Myocyte (in vitro differentiated cells): Measurements from ENCODE around the gene DGKE. TPM values are rescaled to one million over a fixed set of nuclear protein-coding genes. Genes with fewer than 3 reads are reported as not detected.

Experiments used
- DNase-seq: peaks from one replicate; pipeline ENCODE4 v3.0.0-alpha.2; 2012; ENCODE audit warnings: low read depth
- total RNA-seq: library from RNA; depleted of rRNA; stranded (reverse); fragments of >200 nt; gene quantifications from 2 replicates; pipeline ENCODE4 v1.2.3, GENCODE V29; 2014

DGKE gene
- total RNA-seq, 1 donor from 2014 or later = 3.1 TPM

DNA sequence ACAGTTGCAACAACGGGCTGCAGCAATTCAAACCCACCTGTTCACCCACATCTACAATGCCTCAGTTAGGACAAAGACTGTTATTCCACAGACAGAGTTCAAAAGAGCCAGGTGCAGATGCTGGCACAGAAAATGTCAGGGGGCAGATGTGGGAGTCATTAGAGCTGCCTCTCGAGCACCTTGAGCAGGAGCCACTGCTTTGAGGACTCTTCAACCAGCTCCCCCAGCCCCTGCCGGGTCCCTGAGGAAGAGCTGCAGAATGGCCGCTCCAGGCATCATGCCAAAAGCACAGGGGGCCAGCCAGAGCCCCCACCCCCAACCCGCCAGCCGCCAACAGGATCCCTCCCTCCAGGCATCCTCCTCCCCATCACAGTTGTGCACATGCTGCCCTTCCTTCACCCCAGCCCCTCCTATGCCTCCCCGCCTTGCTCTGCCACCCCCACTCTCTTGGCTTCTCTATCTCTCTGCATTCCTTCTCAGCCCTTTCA is 21.0 kb upstream of the DGKE start:
- no peak for DNase-seq

DNA sequence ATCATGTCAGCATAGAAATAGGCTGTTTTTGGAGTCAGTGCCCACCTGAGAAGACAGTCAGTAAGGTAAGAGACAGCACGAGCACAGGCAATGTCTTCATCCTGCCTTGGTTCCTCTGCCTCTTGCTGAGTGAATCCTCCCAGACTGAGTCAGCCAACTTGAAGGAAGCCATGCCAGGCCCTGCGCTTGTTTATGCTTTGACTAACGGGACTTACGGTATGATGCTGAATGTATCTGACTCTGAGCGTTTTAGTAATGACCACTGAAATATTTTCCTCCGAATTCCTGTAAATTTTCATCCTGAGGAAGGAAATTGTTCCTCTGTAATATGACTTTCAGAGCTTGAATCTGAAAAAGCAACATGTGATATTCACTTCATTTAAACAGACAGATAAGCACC is 18.2 kb upstream of the DGKE start:
- DNase-seq = no peak

DNA sequence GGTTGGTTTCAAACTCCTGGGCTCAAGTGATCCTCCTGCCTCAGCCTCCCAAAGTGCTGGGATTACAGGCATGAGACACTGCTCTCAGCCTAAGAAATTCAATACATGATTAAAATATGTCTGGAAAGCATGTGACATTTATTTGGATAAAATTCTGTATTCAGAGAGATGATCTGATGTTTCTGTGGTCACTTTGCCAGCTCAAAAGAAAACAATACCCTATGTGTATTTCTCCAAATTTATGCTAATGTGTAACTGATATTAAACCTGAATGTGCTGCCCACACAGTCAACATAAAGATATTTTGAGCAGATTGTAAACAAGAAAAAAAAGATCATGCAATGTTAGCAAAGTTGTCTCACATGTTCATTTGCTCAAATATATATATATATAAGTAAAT is 16.9 kb upstream of the DGKE start:
- no peak for DNase-seq

DNA sequence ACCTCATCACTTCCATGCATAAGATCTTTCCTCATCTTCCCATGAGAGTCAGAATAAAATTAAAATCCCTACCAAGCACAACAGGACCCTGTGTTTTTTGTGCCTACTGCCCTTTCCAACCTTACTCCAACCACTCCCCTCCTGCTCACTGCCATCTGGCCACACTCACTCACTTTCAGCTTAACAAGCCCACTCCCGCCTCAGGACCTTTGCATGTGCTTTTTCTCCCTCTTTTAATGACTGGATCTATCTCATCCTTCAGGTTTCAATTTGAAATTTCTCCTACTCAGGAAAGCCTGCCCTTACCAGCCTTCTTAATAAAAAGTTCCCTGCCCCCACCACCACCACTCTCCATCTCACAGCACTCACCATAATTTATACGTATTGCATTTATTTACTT is 14.9 kb upstream of the DGKE start:
- DNase-seq = no peak

DNA sequence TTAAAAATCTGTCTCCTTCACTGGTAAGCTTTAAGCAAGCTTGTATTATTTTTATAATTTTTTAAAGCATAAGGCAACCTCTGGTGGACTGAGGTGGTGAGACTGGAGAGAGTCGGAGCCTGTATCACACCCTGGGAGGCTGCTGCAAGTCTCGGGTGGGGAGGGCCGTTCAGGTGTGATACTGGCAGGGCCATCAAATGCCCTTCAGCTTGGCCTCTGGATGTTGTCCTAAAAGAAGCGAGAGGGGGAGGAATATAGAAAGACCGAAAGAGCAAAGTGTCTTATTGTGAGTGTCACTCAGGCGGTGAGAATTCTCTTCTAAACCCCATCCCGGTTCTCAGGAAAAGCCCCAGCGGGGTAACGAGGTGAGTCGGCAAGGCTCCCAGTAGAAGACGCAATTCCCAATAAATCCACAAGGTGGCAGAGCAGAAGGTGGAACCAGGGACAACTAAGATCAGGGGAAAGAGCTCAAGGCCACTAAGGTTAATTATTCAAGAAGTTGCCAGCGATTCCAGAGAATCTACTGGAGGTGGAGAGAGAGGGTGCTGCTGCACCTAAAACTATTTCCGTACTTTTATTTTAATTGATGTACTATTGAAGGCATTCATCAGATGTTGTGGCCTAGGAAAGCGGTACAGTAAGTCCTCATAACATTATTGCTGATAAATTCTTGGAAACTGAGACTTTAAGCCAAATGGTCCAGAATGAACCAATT is 14.4 kb upstream of the DGKE start:
- DNase-seq = peak; percentile 78

DNA sequence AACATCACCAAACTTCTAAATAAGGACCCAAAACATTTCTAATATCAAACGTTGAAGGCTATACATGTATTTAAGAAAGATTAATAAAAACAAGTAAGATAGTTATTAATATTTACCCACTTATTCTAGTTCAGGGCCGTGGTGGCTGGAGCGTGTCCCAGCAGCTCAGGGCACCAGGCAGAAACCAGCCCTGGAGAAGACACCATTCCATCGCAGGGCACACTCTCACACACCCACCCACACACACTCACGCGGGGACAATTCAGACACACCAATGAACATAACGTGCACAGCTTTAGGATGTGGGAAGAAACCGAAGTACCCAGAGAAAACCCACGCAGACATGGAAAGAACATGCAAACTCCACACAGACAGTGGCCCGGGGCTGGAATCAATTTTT is 13.7 kb upstream of the DGKE start:
- no peak for DNase-seq

DNA sequence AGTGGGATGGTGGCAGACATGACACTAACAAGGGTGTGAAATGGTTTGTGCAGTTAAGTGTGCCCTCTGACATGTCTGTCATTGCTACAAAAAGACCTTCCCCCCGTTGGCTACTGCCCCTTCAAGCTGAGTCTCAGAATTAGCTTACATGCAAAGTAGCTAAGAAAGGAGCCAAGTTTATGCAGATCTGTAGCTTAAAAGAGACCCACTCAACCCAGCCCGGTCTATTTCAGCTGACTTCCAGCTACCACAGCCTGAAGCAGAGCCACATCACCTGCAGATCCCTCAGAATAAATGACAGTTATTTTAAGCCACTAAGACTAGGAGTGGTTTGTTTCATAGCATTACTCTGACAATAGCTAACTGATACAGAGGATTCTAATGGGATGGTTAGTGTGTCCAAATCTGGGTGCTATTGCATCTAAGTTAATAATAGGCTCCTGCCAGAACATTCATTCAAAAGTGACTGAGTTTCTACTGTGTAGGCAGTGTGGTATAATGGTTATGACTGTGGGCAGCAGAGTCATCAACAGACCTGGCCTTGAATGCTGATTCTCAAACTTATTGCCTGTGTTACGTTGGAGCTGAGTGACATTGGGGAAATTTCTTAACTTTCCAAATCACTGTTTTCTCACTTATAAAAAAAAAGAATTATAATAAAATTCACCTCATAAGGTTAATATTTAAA is 12.0 kb upstream of the DGKE start:
- DNase-seq = no peak

DNA sequence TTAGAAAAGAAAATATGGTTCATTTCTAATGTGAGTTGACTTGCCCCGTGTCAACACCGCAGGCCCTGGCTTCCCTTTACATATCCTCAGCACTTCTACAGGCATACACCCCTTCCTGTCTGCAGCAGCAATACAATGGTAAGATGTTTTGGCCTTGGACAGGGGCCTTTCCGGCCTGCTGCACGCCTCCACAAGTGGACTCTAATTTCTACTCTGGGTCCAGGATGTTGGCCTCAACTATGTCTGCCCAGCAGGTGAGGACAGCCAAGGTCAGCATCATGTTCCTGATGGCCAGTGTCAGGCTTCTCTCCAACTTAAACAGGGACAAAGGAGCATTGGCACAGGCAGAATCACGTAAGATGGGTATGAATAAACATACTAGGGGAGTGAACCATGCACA is 11.2 kb upstream of the DGKE start:
- no peak for DNase-seq

DNA sequence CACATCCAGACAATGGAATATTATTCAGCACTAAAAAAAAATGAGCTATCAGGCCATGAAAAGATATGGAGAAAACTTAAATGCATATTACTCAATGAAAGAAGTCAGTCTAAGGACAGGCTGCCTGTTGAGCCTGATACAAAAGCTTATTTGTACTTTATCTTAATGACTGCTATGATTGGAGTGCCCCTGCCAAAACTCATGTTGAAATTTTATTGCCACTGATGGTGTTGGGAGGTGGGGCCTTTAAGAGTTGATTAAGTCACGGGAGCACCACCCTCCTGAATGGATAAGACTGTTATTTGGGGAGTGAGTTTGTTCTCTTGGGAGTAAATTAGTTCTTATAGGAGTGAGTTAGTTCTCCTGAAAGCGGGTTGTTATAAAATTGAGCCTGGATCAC is 10.1 kb upstream of the DGKE start:
- no peak for DNase-seq

DNA sequence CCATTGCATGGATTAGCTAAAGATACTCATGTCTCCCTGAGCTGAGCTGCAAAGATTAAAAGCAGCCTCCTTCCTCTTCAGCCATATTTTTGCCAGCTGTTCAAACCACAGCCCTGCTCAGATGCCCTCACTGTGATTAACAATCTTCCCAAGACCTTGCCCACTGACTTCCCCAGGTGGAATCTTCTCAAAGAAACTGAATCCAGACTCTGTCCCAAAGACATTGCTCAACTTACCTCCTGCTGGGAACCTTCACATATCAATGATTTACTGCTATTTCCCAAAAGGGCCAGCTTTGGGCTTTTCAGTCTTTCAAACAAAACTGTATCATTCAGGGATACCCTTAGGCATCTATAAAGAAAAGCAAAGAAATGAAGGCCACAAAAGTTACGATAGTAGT is 9.4 kb upstream of the DGKE start:
- DNase-seq = peak; percentile 58

DNA sequence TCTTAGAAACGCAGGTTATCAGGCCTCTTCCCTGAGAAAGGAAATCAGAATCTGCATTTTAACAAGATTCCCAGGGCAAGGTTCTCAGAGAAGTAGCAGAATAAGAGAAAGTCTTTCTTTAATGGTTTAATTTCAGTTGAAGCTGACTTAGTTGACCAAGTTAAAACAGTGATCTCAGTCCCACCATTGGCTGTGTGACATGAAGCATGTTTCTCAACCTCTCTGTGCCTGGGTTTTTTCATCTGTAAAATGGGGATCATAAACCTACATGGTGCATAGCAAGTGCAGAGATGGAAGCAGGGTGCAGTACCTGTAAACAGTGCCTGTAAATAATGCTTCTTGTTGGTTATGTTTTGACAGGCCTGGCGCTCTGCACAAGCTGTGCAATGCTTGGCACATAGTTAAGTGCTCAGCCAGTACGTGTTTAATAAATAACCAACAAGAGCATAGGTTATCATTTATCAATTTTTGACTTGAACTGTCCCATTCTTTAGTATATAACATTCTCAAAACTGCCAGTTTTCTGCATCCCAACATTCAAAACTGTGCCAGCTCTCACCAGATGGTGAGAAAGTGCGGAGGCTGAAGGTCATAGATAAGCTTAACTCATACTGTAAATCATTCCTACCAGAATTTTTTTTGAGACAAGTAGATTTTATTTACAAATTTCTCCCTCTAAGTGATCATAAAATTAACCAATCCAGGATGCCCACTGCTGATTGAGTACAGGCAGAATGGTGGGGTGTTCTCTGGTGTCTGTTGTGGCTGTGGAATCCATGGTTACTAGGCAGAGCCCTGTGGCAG is 7.1 kb upstream of the DGKE start:
- no peak for DNase-seq

DNA sequence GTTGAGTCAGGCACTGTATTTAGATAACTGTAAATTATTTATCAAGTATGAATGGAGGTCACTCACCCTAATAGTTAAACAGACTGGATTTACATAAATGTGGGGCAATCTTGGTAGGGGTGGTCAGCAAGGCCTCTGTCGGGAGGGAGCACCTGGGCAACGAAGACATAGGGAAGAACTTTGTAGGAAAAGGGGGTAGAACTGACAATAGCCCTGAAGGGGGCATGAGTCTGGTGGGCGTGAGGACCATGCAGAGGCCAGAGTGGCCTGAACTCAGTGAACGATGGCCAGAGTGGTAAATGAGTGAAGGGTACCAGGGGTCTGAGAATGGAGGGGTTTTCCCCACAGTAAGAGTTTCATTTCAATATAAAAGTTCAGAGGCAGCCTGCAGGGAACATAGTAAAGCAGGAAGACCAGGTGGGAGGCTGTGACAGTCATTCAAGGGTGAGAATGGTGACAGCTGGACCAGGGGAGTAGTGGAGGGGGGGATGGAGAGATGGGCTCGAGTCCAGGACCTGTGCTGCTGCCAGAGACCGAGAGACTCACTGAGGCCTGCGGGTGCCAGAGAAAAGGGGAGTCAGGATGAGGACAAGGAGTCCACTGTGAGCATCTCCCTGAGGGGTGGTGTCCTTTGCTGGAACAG is 3.1 kb upstream of the DGKE start:
- no peak for DNase-seq

DNA sequence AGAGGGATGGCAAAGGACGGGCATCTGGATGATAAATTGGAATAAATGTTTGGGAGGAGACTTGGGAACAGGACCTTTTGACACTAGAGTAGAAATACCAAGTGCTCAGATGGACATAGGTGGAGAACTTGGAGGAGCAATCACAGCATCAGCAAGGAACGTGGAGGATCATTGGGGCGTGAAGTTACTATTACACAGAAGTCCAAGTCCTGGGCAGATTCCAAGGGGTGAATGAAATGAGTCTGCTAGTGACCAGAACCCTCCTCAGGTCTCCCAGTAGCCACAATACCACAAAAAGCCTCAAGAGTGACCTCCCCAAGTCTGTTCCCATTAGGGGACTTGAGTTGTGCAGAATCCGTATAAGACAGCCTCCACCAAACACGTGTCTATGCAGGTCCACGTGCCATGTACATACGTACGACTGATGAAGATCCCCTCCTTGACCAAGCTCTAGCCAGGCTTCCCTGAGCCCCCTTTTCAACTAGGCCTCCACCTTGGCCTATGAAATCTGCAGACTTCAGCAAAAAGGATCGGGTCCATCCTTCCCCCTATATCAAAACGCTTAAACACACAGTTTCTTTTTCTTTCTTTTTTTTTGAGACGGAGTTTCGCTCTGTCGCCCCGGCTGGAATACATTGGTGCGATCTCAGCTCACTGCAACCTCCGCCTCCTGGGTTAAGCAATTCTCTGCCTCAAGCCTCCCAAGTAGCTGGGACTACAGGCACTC is 2.4 kb upstream of the DGKE start:
- no peak for DNase-seq

DNA sequence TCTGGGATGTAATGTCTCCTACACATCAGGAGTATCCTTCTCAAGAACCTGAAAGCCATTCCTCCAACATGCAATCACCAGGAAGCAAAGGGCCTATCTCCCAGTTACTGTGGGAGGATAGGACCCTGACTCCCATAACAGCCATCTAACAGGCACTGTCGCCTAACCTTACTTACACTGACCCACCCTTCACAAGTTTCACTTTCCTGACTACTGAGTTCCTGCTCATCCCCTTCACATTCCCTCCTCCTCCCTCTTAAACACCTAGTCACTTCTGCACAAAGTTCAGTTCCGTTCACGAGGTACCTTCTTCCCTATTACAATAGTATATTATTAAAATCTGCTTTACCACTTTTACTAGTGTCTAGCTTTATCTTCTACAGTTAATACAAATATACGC is 1.5 kb upstream of the DGKE start:
- DNase-seq = no peak

DNA sequence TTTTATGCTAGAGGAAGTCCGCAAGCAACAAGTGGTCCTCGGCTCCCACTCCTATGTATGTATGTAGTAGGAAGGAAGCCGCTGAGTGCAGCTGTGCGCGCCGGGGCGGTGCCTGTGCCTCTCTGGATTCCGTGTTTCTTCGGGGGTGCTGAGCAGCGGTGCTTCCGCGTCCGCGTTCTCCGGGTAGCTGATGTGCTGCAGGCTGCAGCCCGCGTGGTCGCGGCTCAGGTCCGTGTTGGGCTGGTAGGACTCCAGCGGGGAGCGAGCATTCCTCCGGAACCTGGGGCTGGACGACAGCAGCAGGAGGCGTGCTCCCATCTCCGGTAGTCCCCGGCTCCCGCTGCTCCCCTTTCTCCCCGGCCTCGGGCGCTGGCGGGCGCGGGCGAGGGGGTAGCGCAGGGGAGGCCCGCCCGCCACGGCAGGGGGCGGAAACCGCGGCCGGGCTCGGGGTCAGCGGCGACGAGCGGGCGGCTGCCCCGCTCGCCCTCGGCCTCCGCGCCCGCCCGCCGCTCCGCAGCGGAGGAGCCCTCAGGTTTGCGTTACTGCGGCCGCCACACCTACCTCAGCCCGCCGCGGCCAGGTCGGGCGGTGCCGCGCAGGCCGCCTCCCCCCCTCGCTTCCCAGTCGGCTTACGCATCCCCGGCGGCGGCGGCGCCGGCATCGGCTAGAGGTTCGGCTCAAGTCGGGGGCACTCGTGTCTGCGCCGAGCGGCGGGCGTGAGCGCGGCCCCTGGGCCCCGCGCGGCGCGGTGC is 718 bp upstream of the DGKE start:
- DNase-seq = peak; percentile 51

DNA sequence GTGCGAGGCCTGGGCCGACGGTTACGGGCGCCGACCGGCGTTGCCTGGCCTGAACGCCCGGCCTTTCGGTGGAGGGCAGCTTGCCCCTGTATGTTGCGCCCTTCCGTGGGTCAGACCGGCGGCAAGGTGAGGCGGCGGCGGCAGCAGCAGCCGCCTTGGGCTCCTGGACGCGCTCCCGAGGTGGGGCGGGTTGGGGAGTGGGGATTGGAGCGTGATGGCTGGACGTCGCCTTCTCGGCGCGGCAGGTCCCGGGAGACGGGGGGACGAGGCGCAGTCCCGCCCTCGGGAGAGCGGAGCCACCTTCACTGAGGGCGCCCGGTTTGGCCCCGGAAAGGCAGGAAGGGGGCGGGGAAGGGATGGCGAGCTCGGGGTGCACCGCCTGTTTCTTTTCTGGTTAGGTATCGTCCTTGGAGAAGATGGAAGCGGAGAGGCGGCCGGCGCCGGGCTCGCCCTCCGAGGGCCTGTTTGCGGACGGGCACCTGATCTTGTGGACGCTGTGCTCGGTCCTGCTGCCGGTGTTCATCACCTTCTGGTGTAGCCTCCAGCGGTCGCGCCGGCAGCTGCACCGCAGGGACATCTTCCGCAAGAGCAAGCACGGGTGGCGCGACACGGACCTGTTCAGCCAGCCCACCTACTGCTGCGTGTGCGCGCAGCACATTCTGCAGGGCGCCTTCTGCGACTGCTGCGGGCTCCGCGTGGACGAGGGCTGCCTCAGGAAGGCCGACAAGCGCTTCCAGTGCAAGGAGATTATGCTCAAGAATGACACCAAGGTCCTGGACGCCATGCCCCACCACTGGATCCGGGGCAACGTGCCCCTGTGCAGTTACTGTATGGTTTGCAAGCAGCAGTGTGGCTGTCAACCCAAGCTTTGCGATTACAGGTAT is 671 bp downstream of the DGKE start:
- no peak for DNase-seq

DNA sequence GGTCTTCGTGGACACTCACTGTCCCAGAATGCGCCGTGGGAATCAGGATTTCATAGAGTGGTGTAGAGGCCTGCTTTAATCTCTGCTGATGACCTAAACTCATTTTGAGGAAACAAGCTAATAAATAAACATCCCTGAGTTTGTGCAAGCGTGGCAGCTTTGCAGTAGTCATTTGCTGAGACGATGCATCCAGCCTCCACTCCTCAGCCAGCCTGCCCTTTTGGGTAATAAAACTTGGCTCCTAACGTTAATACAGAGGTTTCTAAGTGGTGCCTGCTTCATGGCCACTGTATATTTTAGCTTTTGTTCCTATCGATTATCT is 1.3 kb downstream of the DGKE start:
- DNase-seq = no peak

DNA sequence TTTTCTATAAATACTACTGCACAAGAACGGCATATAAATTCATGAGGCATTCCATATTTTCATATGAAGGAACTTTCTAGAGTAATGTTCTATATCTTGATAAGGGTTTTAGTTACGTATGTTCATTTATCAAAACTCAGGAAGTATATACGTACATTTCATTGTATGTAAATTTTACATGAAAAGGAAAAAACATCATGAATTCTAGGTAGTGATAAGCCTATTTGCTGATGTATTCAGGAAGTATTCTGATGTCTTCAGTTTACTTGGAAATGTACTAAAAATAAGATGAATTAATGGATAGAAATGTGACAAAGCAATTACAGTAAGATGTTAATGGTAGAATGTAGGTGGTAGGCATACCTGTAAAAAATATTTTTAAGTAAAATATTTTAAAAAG is 4.7 kb downstream of the DGKE start:
- DNase-seq = no peak

DNA sequence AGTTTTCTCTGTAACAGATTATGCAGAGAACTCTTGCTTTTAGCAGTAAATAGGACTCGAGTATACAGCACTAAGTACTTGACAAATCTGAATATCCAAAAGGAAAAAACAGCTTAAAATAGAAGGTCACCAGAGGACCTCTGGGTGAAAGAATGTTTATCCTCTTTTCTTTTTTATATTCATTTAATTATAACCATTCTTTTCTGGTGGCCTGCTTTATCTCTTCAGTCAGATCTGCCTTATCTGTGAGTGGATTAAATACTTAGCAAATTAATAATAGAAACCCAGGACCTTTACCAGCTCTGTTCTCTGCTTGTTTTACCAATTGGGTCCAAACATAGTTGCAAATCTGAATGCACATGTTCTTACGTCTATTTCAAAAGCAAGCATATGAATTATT is 8.6 kb downstream of the DGKE start:
- DNase-seq = no peak
